Neuron (in vitro differentiated cells): ENCODE measurements around the gene CR1L.
"Not testable (repeated sequence)": the region's sequence is repeated elsewhere in the genome, so short reads cannot be mapped to it uniquely, and the experiment has no call there.

ENCODE experiments used
- H2AFZ ChIP-seq: one replicate; pipeline ENCODE4 v1.6.1; 2013; ENCODE audit warnings: low read depth, mild to moderate bottlenecking, inconsistent platforms, low read length, moderate library complexity
- H3K27me3 ChIP-seq: one replicate; pipeline ENCODE4 v1.6.1; 2013; ENCODE audit warnings: low read length; ENCODE audit not compliant: insufficient read depth
- H3K36me3 ChIP-seq: one replicate; pipeline ENCODE4 v1.6.1; 2013; ENCODE audit warnings: low read length; ENCODE audit not compliant: insufficient read depth
- H3K4me1 ChIP-seq: one replicate; pipeline ENCODE4 v1.6.1; 2013; ENCODE audit warnings: low read length; ENCODE audit not compliant: insufficient read depth
- H3K4me3 ChIP-seq: 2 replicates; pipeline ENCODE4 v1.5.1; 2013; ENCODE audit warnings: mild to moderate bottlenecking, low read length, moderate library complexity
- H3K9me3 ChIP-seq: one replicate; pipeline ENCODE4 v1.6.1; 2013; ENCODE audit warnings: low read length

CR1L gene

GRCh38 chr1:207766569-207766968, 121.6 kb downstream of the CR1L start:
- no peak overlapping the region for H3K4me3 ChIP-seq
- H3K9me3 ChIP-seq, result peaks cover 37% of the 10 kb centered on the region
- H3K4me1 ChIP-seq, result no peaks in the 10 kb centered on the region
- H3K36me3 ChIP-seq, result peaks cover 77% of the 10 kb centered on the region
- H2AFZ ChIP-seq, result no peak overlapping the region
- no peaks in the 10 kb centered on the region for H3K27me3 ChIP-seq

GRCh38 chr1:207770514-207770913, 125.6 kb downstream of the CR1L start:
- not testable (repeated sequence) for H3K4me3 ChIP-seq, H2AFZ ChIP-seq, H3K27me3 ChIP-seq, H3K4me1 ChIP-seq
- peaks cover 48% of the 10 kb centered on the region for H3K36me3 ChIP-seq
- H3K9me3 ChIP-seq, result peaks cover 15% of the 10 kb centered on the region
